GM23338 (cell line): ENCODE results near the gene ANG.

Source experiments
- CREB1 ChIP-seq: fragments of 250-450 bp; sonication (Bioruptor Pico); IDR thresholded peaks from 2 replicates; pipeline ENCODE4 v1.5.0; 2020; ENCODE audit warnings: low read depth, mild to moderate bottlenecking, moderate library complexity
- ETS1 ChIP-seq: IDR thresholded peaks from 2 replicates; pipeline ENCODE4 v1.6.1; 2016; ENCODE audit warnings: antibody characterized with exemption
- EZH2 ChIP-seq: fragments of 200-600 bp; sonication (generic); IDR thresholded peaks from one replicate; pipeline ENCODE4 v1.8.0; 2017; ENCODE audit warnings: antibody characterized with exemption, mild to moderate bottlenecking, low read depth; ENCODE audit not compliant: unreplicated experiment
- EZH2phosphoT487 ChIP-seq: fragments of 200-600 bp; sonication (generic); IDR thresholded peaks from one replicate; pipeline ENCODE4 v1.8.1; 2018; ENCODE audit warnings: antibody characterized with exemption; ENCODE audit not compliant: unreplicated experiment
- JUNB ChIP-seq: IDR thresholded peaks from one replicate; pipeline ENCODE4 v1.6.1; 2016; ENCODE audit warnings: antibody characterized with exemption; ENCODE audit not compliant: unreplicated experiment
- POLR2AphosphoS5 ChIP-seq: IDR thresholded peaks from 2 replicates; pipeline ENCODE4 v1.6.1; 2016; ENCODE audit warnings: antibody characterized with exemption, low read depth
- REST ChIP-seq: IDR thresholded peaks from one replicate; pipeline ENCODE4 v1.6.1; 2018; ENCODE audit warnings: antibody characterized with exemption; ENCODE audit not compliant: unreplicated experiment
- ZNF331 ChIP-seq: fragments of 250-450 bp; sonication (Bioruptor Pico); IDR thresholded peaks from 2 replicates; pipeline ENCODE4 v1.5.0; 2020; ENCODE audit warnings: low read depth, mild to moderate bottlenecking, moderate library complexity
- TF ChIP-seq, protein P1 (sequence below), 2 experiments: fragments of 200-600 bp in 1 of 2; sonication (generic) in 1 of 2; conservative IDR thresholded peaks; 2 replicates each; pipeline versions ENCODE4 v1.5.1 to v1.6.1; 2016 to 2017; ENCODE audit warnings: antibody characterized with exemption in 2 of 2, low read depth in 2 of 2, mild to moderate bottlenecking in 2 of 2, moderate library complexity in 1 of 2

DNA sequence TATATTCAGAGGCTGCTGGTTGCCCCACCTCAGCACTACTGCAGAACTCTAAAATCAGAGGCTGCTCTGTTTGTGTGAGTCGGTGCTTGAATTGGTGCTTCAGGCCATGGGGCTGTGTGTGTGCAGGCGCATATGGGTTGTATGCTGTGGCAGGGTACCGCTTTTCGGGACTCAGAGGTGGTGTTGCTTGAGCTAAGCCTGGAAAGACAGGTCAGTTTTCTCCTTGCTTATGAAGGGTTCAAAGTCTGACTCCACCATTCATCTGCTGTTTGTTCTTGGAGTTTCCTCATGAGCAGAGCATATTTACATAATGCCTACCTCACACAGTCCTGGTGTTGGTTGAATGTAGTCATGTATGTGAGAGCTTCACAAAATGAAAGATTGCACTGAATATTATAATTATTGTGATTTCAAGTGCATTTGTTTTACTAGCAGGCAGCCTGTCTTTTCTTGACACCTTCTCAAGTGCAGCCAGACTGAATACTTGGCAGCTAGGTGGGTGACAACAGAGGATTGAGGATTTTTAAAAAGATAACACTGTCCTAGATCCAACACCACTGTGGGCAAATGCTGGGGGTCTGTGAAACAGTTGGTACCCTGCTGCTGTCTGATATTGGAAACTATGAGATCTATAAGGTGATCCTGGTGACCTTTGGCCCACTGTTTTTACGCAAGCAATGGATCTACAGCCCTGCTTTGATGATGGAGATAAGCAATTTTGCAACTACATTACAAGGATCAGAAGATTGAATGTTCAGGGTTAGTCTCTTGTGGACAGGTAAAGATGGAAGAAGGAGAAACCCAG is 1.0 kb upstream of the ANG start:
- TF ChIP-seq, protein P1, sequence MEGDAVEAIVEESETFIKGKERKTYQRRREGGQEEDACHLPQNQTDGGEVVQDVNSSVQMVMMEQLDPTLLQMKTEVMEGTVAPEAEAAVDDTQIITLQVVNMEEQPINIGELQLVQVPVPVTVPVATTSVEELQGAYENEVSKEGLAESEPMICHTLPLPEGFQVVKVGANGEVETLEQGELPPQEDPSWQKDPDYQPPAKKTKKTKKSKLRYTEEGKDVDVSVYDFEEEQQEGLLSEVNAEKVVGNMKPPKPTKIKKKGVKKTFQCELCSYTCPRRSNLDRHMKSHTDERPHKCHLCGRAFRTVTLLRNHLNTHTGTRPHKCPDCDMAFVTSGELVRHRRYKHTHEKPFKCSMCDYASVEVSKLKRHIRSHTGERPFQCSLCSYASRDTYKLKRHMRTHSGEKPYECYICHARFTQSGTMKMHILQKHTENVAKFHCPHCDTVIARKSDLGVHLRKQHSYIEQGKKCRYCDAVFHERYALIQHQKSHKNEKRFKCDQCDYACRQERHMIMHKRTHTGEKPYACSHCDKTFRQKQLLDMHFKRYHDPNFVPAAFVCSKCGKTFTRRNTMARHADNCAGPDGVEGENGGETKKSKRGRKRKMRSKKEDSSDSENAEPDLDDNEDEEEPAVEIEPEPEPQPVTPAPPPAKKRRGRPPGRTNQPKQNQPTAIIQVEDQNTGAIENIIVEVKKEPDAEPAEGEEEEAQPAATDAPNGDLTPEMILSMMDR (conservative IDR thresholded peaks at IDR 0.05; ENCODE audit: low read depth in 2 of 2): no peak
- no peak for TF ChIP-seq EZH2
- TF ChIP-seq REST: no peak
- no peak for TF ChIP-seq EZH2phosphoT487
- TF ChIP-seq ETS1: no peak
- no peak for TF ChIP-seq ZNF331 (CRISPR knock-in tag)
- no peak for TF ChIP-seq POLR2AphosphoS5
- no peak for TF ChIP-seq CREB1 (CRISPR knock-in tag)
- TF ChIP-seq JUNB: no peak
